GM12874 (cell line): ENCODE data around the gene CIDEC.
A peak's percentile ranks its signal among the peaks of the same experiment; 100 is the strongest.

ENCODE experiments used
- TF ChIP-seq, protein P1 (sequence below): IDR thresholded peaks from 2 replicates; pipeline ENCODE4 v1.5.1; 2011; ENCODE audit warnings: low read depth, mild to moderate bottlenecking, control low read depth, low read length, moderate library complexity; ENCODE audit not compliant: insufficient read depth

CIDEC gene

DNA sequence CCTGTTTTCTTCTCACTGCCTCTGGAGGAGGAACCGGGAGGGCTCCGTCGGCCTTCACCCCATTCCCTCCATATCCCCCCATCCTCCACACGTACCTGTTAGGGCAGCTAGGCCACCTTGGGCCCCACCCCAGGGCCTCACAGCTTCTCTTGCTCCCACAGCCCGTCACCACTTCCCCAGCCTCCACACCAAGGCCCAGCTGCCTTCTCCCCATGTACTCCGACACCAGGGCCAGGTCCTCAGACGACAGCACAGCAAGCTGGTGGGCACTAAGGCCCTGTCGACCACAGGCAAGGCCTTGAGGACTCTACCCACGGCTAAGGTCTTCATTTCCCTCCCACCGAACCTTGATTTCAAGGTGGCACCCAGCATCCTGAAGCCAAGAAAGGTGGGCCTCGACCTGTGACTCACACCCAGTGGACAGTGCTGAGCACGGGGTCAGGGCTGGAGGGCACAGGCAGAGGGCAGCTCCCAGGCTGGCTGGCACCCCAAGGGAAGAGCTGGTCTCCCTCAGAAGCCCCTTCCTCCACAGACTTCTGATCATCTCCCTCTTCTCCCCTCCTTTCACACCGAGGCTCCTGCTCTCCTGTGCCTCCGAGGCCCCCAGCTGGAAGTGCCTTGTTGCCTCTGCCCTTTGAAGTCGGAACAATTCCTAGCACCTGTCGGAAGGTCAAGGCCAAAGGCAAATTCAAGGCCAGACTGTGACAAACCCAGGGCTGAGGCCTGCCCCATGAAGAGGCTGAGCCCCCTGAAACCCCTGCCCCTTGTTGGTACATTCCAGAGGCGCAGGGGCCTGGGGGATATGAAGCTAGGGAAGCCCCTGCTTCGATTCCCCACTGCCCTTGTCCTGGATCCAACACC lies 45.3 kb downstream of the CIDEC start:
- TF ChIP-seq, protein P1, sequence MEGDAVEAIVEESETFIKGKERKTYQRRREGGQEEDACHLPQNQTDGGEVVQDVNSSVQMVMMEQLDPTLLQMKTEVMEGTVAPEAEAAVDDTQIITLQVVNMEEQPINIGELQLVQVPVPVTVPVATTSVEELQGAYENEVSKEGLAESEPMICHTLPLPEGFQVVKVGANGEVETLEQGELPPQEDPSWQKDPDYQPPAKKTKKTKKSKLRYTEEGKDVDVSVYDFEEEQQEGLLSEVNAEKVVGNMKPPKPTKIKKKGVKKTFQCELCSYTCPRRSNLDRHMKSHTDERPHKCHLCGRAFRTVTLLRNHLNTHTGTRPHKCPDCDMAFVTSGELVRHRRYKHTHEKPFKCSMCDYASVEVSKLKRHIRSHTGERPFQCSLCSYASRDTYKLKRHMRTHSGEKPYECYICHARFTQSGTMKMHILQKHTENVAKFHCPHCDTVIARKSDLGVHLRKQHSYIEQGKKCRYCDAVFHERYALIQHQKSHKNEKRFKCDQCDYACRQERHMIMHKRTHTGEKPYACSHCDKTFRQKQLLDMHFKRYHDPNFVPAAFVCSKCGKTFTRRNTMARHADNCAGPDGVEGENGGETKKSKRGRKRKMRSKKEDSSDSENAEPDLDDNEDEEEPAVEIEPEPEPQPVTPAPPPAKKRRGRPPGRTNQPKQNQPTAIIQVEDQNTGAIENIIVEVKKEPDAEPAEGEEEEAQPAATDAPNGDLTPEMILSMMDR: no peak

DNA sequence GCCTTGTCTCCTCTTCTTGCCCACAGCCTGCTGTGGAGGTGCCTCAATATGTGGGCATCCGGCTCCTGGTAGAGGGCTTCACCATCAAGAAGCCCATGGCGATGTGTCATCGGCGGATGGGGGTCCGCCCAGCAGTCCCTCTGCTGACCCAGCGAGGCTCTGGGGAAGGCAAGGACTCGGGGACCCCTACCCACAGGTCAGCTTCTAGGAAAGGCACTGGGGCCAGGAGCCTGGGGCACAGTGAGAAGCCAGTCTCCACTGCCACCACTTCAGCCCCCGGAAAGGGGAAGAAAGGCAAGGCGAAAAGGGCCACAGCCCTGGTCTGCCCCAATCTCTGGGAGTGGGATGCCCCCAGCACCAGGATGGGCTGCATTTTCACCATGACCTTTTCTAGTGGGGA lies 47.0 kb downstream of the CIDEC start:
- TF ChIP-seq, protein P1: no peak

DNA sequence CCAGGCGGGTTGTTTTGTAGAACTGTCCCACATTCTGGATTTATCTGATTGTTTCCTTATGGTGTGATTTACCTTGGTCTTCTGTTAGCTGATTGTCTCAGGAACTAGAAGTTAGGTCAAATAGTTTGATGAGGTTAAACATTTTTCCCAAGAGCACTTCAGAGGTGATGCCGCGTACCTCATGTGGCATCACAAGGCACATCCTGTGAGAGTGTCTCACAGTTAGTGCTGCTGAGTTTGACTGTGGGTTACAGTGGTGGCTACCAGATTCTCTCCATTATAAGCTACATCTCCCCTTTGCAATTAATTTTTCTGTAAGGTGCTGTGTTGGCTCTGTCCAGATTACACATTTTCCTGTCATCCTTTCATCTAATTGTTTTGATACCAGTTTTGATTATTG lies 48.8 kb downstream of the CIDEC start:
- TF ChIP-seq, protein P1: no peak

DNA sequence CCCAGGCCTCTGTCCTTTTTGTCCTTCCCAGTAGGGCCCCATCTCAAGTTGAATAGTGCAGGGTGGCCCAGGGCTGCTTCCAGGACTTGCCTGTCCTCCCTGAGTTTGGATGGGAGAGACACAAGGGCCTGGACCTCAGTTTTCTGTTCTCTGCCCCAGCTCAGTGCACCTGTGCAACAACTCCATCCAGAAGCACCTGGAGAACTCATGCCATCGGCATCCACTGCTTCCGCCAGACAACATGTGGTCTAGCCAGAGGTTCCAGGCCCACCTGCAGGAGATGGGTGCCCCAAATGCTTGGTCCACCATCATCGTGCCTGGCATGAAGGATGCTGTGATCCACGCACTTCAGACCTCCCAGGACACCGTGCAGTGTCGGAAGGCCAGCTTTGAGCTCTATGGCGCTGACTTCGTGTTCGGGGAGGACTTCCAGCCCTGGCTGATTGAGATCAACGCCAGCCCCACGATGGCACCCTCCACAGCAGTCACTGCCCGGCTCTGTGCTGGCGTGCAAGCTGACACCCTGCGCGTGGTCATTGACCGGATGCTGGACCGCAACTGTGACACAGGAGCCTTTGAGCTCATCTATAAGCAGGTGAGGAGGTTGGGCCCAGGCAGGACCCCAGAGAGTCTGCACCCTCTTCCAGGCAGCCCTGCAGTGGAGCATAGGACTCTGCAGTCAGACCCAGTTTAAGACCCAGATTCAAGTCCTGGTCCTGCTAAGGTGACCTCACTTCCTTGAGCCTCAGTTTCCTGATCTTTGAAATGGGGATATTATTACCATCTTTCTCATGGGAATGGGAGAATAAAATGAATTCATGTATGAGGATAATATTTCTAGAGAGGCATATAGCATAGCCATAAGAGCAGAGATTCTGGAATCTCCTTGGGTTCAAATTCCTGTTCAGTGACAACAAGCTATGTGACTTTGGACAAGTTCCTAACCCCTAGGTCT lies 51.0 kb downstream of the CIDEC start:
- TF ChIP-seq, protein P1: no peak

DNA sequence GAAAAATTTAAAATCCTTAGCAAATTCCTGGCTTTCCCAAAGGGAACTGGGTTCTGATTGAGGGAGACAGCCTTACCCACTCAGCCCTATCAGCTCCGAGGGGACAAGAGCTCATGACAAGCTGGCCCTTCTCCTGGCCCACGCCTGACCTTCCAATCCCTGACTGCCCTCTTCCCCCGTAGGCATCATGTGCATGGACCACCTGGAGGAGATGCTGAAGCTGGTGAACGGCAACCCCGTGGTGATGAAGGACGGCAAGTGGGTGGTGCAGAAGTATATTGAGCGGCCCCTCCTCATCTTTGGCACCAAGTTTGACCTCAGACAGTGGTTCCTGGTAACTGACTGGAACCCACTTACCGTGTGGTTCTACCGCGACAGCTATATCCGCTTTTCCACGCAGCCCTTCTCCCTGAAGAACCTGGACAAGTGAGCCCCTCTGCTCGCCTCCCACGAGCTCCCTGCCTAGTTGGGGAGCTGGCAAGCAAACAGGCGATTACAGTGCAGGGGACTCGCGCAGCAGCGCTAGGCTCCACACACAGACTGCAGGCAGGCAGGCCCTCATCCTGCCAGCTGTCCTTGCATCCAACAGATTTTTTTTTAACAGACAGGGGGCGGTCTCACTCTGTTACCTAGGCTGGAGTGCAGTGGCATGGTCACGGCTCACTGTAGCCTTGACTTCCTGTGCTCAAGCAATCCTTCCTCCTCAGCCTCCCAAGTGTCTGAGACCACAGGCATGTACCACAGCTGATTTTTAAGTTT lies 53.1 kb downstream of the CIDEC start:
- TF ChIP-seq, protein P1: peak; percentile 40

DNA sequence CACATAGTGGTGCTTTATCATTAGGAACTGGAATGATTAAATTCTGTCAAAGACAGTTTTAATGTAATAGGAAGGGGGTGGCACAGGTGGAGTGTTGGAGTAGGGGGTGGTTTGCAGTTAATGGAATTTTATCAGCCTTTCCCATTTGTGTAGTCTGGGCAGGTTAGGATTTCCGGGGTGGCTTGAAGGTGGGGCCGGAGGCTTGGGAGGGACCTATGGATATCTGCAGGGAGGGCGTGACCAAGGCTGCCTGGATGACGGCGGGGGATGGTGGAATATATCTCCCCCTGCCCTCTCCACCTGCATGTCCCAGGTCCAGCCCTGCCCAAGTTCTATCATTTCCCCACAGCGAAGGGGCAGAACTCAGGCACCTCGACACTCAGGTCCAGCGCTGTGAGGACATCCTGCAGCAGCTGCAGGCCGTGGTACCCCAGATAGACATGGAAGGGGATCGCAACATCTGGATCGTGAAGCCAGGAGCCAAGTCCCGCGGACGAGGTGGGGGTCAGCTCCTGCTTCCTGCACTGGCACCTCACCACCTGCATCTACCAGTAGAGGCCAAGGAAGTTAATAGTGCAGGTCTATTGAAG lies 54.5 kb downstream of the CIDEC start:
- TF ChIP-seq, protein P1: no peak

DNA sequence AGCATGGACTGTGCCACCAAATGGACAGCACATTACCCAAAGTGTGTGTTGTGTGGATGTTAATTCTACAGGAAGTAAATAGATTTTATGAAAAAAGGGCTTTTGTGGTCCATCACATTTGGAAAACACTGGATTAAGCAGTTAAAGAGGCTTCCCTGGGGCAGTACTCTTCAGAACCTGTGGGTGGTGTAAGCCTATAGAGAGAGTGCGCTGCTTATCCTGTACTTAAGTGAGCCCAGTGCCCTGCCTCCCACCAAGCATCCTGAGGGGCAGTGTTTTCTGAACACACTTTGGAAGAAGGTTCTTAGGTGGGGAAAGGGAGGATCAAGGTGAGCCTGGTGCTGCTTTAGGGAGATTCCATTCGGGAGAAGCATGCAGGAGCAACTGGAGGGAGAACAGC lies 59.1 kb downstream of the CIDEC start:
- TF ChIP-seq, protein P1: no peak
